MCF 10A (cell line): Measurements from ENCODE around the gene BCLAF3. TPM values are rescaled to one million over a fixed set of nuclear protein-coding genes. Genes with fewer than 3 reads are reported as not detected.

Experiments used
- BruUV-seq: library from RNA; stranded (reverse); fragments of 400-500 nt; replicated peaks from 2 replicates; lab custom pipeline; 2021; lab: Mats Ljungman, UMichigan
- CTCF ChIA-PET: fragments of 300-600 bp; sonication (Branson Sonifier 250); formaldehyde crosslinking; extraction: SDS; loops from one replicate; lab custom pipeline; 2021; ENCODE audit warnings: antibody characterized with exemption, inconsistent platforms; lab: Yijun Ruan, JAX
- POLR2A ChIA-PET: fragments of 300-600, 350-650 bp; sonication (Branson Sonifier 250); formaldehyde crosslinking; extraction: SDS; loops from one replicate; lab custom pipeline; 2020; ENCODE audit warnings: antibody characterized with exemption, inconsistent platforms; lab: Yijun Ruan, JAX
- DNase-seq: peaks from one replicate; pipeline ENCODE4 v3.0.0-alpha.2; 2018; ENCODE audit not compliant: unreplicated experiment
- H3K27ac Mint-ChIP-seq: one replicate; pipeline ENCODE4 v1.8.0; 2022; ENCODE audit warnings: mild to moderate bottlenecking, low read depth, mixed read lengths; ENCODE audit not compliant: unreplicated experiment
- H3K27me3 Mint-ChIP-seq: one replicate; pipeline ENCODE4 v1.8.0; 2022; ENCODE audit warnings: mixed read lengths; ENCODE audit not compliant: insufficient read depth, unreplicated experiment
- H3K36me3 Mint-ChIP-seq: one replicate; pipeline ENCODE4 v1.8.0; 2022; ENCODE audit warnings: mild to moderate bottlenecking, moderate library complexity, mixed read lengths; ENCODE audit not compliant: insufficient read depth, unreplicated experiment
- H3K4me1 Mint-ChIP-seq: one replicate; pipeline ENCODE4 v1.8.0; 2022; ENCODE audit warnings: mixed read lengths; ENCODE audit not compliant: insufficient read depth, unreplicated experiment
- H3K4me3 Mint-ChIP-seq: one replicate; pipeline ENCODE4 v1.8.0; 2022; ENCODE audit warnings: mild to moderate bottlenecking, moderate library complexity, mixed read lengths; ENCODE audit not compliant: unreplicated experiment
- H3K9me3 Mint-ChIP-seq: one replicate; pipeline ENCODE4 v1.8.0; 2022; ENCODE audit warnings: mixed read lengths; ENCODE audit not compliant: unreplicated experiment
- CTCF ChIP-seq: fragments of 200-600 bp; IDR thresholded peaks from one replicate; pipeline ENCODE4 v1.8.0; 2022; ENCODE audit warnings: antibody characterized with exemption, mild to moderate bottlenecking; ENCODE audit not compliant: unreplicated experiment
- intact Hi-C: fragments of 100-400 bp; cut with micrococcal nuclease; formaldehyde crosslinking; loops from 2 replicates; pipeline ENCODE4 v1.14.1; 2022
- total RNA-seq: library from RNA; stranded (reverse); gene quantifications from 2 replicates; pipeline ENCODE4 v1.2.3, GENCODE V29; 2022

The BCLAF3 gene
- total RNA-seq, 1 experiment from 2014 or later: 8.6 TPM

GRCh38 chrX:20016616-20016945 is 25.7 kb upstream of the BCLAF3 start:
- no peak overlapping the region for H3K27ac Mint-ChIP-seq
- ChIA-PET POLR2A (interaction anchor here (0.8 kb wide), 1 partner anchor 135 kb away, joined by 3 read pairs; no protein-coding TSS in a partner anchor), CTCF (no interaction called here)
- BruUV-seq: no TSS peak
- peaks cover 45% of the 10 kb centered on the region for H3K27me3 Mint-ChIP-seq
- no peaks in the 10 kb centered on the region for H3K4me1 Mint-ChIP-seq
- peaks cover 9% of the 10 kb centered on the region for H3K9me3 Mint-ChIP-seq
- DNase-seq: no peak
- no peak overlapping the region for H3K4me3 Mint-ChIP-seq
- intact Hi-C loops: no loop called here
- TF ChIP-seq CTCF: no peak
- H3K36me3 Mint-ChIP-seq: no peaks in the 10 kb centered on the region

- H3K9me3 Mint-ChIP-seq: peaks cover 9% of the 10 kb centered on the region
- TF ChIP-seq CTCF: no peak
- no peaks in the 10 kb centered on the region for H3K4me1 Mint-ChIP-seq
- ChIA-PET POLR2A (interaction anchor here (0.6 to 0.8 kb wide), 2 partner anchors 135 to 655 kb away, joined by 3 read pairs; no protein-coding TSS in a partner anchor), CTCF (no interaction called here)
- BruUV-seq: no TSS peak
- H3K4me3 Mint-ChIP-seq: no peak overlapping the region
- no peaks in the 10 kb centered on the region for H3K36me3 Mint-ChIP-seq
- peaks cover 47% of the 10 kb centered on the region for H3K27me3 Mint-ChIP-seq
- no peak overlapping the region for H3K27ac Mint-ChIP-seq
- DNase-seq: no peak
- intact Hi-C loops: no loop called here
These were observed 25.2 kb upstream of the BCLAF3 start for GRCh38 chrX:20015945-20016615.

- Mint-ChIP-seq H3K4me3 (no peak overlapping the region), H3K4me1 (no peaks in the 10 kb centered on the region), H3K27me3 (peaks cover 47% of the 10 kb centered on the region), H3K9me3 (peaks cover 9% of the 10 kb centered on the region), H3K36me3 (no peaks in the 10 kb centered on the region), H3K27ac (no peak overlapping the region)
- TF ChIP-seq CTCF: no peak
- intact Hi-C loops: no loop called here
- DNase-seq: no peak
- BruUV-seq: no TSS peak
- ChIA-PET POLR2A (interaction anchor here (0.6 kb wide), 1 partner anchor 654 kb away, joined by 3 read pairs; no protein-coding TSS in a partner anchor), CTCF (no interaction called here)
These were observed 24.6 kb upstream of the BCLAF3 start for GRCh38 chrX:20015422-20015821.

GRCh38 chrX:20011608-20012007 is 20.7 kb upstream of the BCLAF3 start:
- DNase-seq: no peak
- intact Hi-C loops: no loop called here
- no peaks in the 10 kb centered on the region for H3K4me1 Mint-ChIP-seq
- H3K36me3 Mint-ChIP-seq: no peaks in the 10 kb centered on the region
- ChIA-PET POLR2A (no interaction called here), CTCF (no interaction called here)
- H3K4me3 Mint-ChIP-seq: no peak overlapping the region
- H3K27me3 Mint-ChIP-seq: peaks cover 49% of the 10 kb centered on the region
- TF ChIP-seq CTCF: no peak
- H3K9me3 Mint-ChIP-seq: peaks cover 9% of the 10 kb centered on the region
- no TSS peak for BruUV-seq
- H3K27ac Mint-ChIP-seq: no peak overlapping the region
